ENCODE data around the gene MGAT3. TPM values are rescaled to one million over a fixed set of nuclear protein-coding genes. Genes with fewer than 3 reads are reported as not detected.

Gene MGAT3
- polyA plus RNA-seq, 1 experiment = 0.10 TPM

GRCh38 chr22:39422721-39423120 lies 34.1 kb upstream of the MGAT3 start:
- DNase-seq (ENCODE audit: low read depth, low spot score) = no peak
- Histone ChIP-seq H3K4me3 (ENCODE audit: low read depth, low read length) (no peak overlapping the region), H3K9me3 (ENCODE audit: control insufficient read depth, insufficient read depth, low read length) (no peaks in the 10 kb centered on the region), H3K27ac (ENCODE audit: low read depth, low read length) (no peak overlapping the region), H3K27me3 (ENCODE audit: control insufficient read depth, insufficient read depth, low read length) (no peaks in the 10 kb centered on the region)
- no peak for TF ChIP-seq CTCF (IDR thresholded peaks at IDR 0.05; ENCODE audit: low read depth, low read length)
- ChIA-PET CTCF (no interaction called here), POLR2A (no interaction called here)

- no peak for DNase-seq (ENCODE audit: low read depth, low spot score)
- Histone ChIP-seq H3K27ac (ENCODE audit: low read depth, low read length) (no peak overlapping the region), H3K27me3 (ENCODE audit: control insufficient read depth, insufficient read depth, low read length) (no peaks in the 10 kb centered on the region), H3K4me3 (ENCODE audit: low read depth, low read length) (no peak overlapping the region), H3K9me3 (ENCODE audit: control insufficient read depth, insufficient read depth, low read length) (no peaks in the 10 kb centered on the region)
- CTCF ChIA-PET = no interaction called here
- no peak for TF ChIP-seq CTCF (IDR thresholded peaks at IDR 0.05; ENCODE audit: low read depth, low read length)
- POLR2A ChIA-PET = interaction anchor here (1.0 kb wide), 1 partner anchor 11 kb away, joined by 6 read pairs; no protein-coding TSS in a partner anchor
These were observed 32.8 kb upstream of the MGAT3 start for GRCh38 chr22:39423976-39424375.

GRCh38 chr22:39426380-39427043 lies 30.3 kb upstream of the MGAT3 start:
- CTCF ChIA-PET = no interaction called here
- Histone ChIP-seq H3K27ac (ENCODE audit: low read depth, low read length) (no peak overlapping the region), H3K4me3 (ENCODE audit: low read depth, low read length) (no peak overlapping the region), H3K27me3 (ENCODE audit: control insufficient read depth, insufficient read depth, low read length) (no peaks in the 10 kb centered on the region), H3K9me3 (ENCODE audit: control insufficient read depth, insufficient read depth, low read length) (no peaks in the 10 kb centered on the region)
- no peak for DNase-seq (ENCODE audit: low read depth, low spot score)
- POLR2A ChIA-PET = no interaction called here
- no peak for TF ChIP-seq CTCF (IDR thresholded peaks at IDR 0.05; ENCODE audit: low read depth, low read length)

- DNase-seq (ENCODE audit: low read depth, low spot score) = no peak
- H3K27me3 ChIP-seq (ENCODE audit: control insufficient read depth, insufficient read depth, low read length) = no peaks in the 10 kb centered on the region
- H3K9me3 ChIP-seq (ENCODE audit: control insufficient read depth, insufficient read depth, low read length) = no peaks in the 10 kb centered on the region
- ChIA-PET CTCF (interaction anchor here (1.0 kb wide), 1 partner anchor 9 kb away, joined by 3 read pairs; no protein-coding TSS in a partner anchor), POLR2A (no interaction called here)
- H3K27ac ChIP-seq (ENCODE audit: low read depth, low read length) = no peak overlapping the region
- no peak overlapping the region for H3K4me3 ChIP-seq (ENCODE audit: low read depth, low read length)
- no peak for TF ChIP-seq CTCF (IDR thresholded peaks at IDR 0.05; ENCODE audit: low read depth, low read length)
These were observed 28.8 kb upstream of the MGAT3 start for GRCh38 chr22:39427751-39428596.

GRCh38 chr22:39428597-39429071 lies 28.2 kb upstream of the MGAT3 start:
- H3K27ac ChIP-seq (ENCODE audit: low read depth, low read length) = no peak overlapping the region
- no peak for DNase-seq (ENCODE audit: low read depth, low spot score)
- no peaks in the 10 kb centered on the region for H3K27me3 ChIP-seq (ENCODE audit: control insufficient read depth, insufficient read depth, low read length)
- H3K4me3 ChIP-seq (ENCODE audit: low read depth, low read length) = no peak overlapping the region
- ChIA-PET CTCF (no interaction called here), POLR2A (no interaction called here)
- H3K9me3 ChIP-seq (ENCODE audit: control insufficient read depth, insufficient read depth, low read length) = no peaks in the 10 kb centered on the region
- no peak for TF ChIP-seq CTCF (IDR thresholded peaks at IDR 0.05; ENCODE audit: low read depth, low read length)
